ENCODE measurements around the gene TENM4.

TENM4 gene

DNA sequence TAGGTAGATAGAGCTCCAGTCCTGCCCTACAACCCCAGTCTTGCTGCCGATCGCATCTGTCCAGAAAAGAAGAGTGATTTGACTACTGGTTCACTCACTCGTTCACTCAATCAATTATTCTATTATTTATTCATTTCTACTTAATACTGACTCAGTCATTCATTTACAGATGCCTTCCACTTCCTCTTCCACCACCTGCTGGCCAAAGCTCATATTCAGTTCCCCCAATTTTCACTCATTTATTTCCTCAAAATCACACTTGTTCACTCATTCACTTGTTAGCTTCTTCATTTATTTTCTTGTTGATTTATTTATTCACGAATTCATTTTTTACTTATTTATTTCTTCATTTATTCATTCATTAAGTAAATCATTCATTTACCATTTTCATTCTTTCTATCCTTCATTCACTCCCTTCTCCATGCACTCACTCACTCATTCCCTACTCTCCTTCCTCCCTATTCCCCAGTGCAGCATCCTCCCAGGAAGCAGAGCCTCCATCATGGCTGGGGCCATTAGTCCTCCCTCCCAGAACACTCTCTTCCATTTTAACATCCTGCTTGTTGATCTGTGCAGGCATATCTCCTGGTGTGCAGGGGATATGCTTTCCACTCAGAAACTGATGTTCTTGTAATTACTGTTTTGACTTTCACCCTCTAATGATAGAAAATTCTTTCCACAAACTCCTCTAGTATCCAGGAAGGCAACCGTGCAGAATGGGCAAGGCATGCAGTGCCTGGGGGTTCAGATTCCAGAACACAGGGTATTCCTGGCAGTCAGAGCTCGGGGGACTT lies 281.0 kb downstream of the TENM4 start:
- no peak for DNase-seq

DNA sequence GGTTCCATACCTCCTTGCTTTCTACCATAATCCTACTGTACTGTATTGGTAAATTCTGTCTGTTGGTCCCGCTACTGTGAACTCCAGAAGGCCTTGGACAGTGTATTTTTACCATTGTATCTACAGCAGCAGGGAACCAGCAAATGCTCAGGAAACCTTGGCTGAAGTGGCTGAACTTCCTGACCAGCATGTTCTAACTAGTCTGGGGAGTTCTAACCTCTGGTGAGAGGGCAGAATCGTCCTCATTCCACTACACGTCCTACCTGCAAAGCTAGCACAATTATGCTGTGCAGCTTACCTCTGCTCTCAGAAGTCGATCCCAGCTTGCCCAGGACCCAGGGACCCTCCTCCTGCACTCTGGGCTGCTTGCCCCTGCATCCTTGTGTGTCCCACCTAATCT lies 283.1 kb downstream of the TENM4 start:
- no peak for DNase-seq

DNA sequence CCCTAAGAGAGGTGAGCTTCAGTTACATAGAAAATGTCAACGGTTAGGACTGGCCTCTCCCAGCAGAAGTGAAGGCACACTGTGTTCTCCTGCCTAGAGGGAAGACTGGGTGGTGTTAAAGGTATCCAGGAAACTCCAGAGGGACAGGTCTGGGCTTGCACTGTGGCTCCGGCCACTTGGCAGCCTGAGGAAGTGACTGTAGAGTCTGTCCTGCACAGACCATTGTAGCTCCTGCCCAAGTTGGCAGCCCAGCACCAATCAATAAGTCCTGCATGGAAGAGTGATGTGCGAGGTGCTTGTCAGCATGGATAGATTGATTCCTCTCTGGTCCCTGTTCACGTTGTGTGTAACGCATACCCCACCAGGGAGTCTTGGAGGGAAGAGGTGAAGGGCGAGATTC lies 284.8 kb downstream of the TENM4 start:
- DNase-seq = no peak

DNA sequence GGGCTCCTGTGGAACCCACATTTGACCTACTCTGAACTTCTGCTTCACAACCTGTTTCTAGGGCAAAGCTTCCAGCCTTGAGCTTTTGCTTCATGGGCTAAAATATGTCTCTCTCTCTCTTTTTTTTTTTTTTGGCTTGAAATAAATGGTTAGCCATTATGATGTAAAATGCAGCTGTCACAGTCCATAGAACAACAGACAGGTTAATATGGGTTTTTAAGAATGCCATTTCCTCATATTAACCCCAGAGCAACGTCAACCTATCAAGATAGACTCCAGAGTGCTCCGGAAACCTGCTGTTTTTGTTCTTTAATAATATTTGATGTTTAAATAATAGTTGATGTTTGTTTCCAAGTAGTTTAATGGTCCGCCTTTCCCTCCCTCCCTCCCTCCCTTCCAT lies 285.6 kb downstream of the TENM4 start:
- no peak for DNase-seq

DNA sequence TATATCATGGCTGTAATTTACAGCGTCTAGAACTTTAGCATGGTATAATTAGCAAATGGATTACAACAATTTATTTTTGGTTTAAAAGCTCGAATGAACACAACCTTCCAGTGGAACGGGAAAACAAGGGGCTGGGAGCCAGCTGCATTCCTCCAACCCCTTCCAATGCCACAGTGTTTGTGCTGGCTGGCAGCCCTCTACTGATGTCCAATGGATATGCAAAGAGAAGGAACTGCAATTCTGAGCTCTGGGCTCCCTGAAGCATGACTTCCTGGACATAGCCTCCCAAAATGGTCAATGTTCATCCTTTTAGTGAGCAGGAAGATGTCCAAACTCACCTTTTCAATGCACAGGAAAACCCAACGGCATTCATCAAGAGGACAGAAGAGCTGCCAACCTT lies 288.3 kb downstream of the TENM4 start:
- no peak for DNase-seq

DNA sequence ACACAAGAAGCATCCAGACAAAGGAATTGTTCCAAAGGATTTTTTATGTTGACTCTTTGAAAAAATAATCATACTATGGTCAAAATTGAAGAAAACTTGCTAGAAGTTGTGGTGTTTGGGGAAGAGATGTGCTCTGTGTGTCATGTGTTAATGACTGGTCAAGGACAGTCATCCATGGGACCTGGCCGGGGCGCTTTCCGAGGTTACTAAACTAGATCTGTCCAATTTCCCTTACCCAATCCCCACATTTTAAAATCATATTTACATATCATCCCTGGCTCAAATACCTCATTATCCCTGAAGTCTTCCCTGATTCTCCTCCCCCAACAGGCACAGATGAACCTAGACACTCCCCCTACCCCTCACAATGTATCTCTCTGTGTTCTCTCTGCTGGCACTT lies 289.4 kb downstream of the TENM4 start:
- DNase-seq = no peak

DNA sequence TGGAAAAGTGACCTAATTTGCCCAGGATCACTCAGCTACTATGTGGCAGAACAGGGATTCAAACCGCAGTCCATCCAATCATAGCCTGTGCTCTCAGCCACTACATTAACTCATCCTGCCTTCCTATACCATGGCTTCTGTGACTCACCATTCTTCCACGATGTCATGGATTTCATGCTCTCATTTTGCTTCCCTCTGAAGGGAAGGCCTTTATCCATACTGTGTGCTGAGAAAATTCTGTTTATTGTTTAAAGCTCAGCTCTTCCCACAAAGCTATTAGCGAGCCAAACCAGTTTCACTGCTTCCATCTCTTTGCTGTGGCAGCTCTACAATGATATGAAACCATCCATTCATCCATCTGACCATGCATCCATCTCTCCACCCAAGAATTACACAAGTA lies 289.9 kb downstream of the TENM4 start:
- DNase-seq = no peak

DNA sequence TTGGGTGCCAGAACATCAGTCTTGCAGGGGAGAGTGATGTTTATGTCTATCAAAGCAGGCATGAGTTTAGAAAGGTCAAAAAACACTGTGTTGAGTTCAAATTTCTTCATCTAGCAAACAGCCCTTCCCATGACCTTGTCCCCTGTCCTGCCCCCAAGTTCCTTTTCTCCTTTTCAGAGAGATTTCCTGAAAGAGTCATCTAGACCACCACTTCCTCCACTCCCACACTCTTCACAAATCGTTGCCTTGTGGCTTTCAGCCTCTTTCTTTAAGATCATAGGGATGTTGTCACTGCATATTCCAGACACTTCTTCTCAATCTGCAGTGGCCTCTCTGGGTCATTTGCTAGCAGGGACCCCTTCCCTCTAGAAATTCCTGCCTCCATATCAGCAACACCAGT lies 290.5 kb downstream of the TENM4 start:
- DNase-seq = no peak

DNA sequence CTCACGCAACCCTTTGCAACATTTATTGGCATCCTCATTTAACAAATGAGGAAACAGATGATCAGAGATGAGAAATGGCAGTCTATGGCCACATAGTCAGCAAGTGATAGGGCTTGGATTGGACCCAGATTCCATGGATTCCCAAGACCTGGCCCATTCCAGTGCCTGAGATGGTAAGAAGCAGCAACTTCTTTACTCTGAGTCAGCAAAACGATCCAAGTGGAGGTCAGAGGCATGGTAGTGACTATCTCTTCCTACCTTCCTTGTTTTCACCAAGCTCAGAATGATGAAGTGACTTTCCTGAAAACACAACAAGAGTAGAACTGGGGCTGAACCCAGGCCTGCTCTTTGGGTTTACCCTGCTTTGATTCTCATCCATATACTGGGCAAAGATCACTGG lies 293.1 kb downstream of the TENM4 start:
- DNase-seq = no peak

DNA sequence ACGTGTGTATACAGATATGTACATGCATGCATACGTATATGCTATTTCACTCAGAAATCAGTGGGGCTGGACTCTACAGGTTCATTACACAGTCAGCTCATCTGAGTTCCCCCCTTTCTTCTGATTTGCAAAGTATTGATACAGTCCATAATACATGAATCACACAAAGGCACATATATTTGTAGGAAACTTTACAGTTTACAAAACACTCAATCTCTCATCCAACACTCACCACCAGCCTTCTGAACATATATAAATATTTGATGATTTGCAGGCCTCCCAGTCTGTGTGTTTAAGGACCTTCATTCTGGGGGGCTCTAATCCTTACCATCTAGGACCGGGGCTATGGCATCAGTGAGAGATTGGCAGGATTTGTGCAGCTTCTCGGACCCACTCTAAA lies 293.8 kb downstream of the TENM4 start:
- DNase-seq = no peak

DNA sequence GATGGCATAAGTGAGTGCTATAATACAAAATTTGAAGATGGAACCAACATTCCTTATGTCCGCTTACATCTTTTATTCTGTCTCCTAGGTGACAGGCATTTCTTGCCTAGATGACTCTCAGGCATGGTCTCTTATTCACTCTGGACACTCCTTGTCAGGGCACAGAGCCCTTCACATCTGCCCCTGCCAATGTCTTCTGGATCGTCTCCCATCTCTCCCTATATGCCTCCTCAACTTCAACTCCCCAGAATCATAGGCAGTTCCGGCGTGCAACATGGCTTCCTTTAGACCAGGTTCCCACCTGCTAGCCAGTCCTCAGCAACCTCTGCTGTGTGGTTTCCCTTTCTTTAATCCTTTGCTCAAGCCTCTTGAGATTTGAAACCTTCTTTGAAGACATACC lies 300.9 kb downstream of the TENM4 start:
- DNase-seq = no peak

DNA sequence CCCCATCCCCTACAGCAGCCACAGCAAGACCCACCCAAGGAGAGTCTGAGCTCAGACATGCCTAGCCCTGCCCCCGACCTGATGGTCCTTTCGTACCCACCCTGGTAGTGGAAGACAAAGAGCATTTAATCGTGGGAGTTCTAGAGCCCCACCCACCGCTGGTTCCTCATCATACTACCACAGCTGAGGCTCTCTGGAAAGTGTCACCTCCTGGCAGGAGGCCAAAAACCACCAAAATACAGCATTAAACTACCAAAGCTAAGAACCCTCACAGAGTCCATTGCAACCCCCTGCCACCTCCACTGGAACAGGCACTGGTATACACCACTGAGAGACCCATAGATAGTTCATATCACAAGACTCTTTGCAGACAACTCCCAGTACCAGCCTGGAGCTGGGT lies 311.1 kb downstream of the TENM4 start:
- DNase-seq = no peak

DNA sequence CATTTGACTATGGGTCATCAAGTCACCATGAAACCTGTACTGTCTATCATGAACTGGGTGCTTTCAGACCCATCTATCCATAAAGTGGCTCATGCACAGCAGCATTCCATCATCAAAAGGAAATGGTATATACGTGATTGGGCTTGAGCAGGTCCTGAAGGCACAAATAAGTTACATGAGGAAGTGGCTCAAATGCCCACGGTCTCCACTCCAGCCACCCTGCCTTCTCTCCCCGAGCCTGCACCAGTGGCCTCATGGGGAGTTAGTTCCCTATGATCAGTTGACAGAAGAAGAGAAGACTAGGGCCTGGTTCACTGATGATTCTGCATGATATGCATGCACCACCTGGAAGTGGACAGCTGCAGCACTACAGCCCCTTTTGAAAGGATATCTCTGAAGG lies 312.5 kb downstream of the TENM4 start:
- no peak for DNase-seq

DNA sequence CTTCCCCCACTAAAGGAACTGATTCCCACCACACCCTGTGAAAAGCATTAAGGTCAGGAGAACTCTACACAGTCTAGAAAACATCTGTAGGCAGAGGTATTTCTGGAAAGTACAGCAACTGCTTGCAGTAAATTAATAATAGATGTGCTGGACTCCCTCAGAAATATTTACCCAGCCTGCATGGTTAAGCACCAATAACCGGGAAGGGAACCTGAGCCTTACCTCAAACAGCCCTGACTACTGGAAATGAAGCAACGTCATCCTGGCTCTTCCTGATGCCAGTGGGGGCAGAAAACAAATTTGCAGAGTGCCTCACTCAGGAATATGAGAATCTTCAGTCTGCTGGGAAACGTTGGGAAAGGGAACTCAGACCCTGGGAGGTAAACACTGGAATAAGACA lies 318.1 kb downstream of the TENM4 start:
- no peak for DNase-seq

DNA sequence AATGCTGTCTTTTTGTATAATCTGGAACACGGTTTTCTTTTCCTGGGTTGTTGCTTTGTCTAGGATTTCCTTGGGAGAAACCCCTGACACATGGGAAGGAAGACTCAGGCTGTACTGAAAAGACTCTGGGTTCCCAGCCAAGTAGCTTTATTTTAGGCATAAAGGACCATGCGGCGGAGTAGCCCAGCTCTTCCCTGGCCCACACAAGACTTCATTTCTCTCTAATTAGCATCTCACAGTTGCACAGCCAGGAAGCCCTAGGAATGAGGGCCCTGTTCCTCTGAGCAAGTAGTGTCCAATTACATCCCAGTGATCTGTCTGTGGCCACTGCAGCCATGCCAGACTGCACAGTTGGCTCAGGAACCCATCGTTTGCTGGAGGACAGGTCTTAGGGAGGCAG lies 319.5 kb downstream of the TENM4 start:
- no peak for DNase-seq

DNA sequence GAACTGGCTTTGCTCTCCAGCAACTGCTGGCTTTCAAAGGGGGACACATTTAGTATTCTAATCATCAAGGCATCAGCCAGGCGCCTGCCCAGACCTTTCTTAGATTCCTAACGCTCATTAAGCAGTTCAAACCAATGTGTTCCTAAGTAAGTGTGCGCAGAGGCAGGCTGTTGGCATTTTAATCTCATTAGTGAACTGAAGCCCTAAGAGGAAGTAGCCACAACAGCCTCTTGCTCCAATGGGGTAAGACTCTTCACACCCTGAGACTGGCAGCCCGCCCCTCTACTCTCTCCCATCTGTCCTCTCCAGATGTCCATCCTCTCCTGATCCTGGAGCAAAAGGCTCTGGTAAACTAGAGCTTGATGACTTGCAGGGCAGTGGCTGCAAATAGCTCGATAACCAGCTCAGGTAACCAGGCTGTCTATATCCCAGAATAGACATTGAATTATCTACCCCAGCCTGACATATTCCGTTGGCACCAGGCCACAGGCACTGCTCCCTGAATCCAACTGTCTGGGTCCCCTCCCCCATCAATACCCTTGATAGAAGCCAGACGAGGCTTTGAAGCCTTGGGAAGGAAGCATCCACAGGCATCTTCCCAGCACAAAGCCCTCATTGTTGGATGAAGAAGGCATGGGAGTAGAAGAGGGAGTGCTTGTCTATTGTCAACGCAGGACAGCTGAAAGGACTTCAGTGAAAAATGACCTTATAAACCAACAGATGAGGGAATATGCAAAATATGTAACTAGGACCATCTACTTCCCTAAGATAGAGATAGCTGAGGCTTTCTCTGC lies 321.1 kb downstream of the TENM4 start:
- DNase-seq = no peak

DNA sequence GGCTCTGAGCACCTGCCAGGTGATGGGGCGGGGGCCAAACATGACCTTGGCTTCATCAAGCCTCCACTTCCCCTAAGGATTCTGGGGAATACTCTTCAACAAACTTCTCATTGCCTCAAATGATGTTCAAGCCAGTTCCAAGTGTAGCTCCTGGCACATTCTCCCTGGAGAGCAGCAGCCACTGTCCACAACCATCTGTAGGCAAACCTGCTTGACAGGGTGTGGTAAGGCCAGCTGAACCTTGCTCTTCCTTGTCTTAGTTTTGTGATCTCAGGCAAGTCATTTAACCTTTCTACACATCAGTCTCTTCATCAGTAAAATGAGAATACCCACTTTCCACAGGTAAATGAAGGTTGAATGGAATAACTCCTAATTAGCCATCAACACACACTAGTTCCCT lies 323.3 kb downstream of the TENM4 start:
- no peak for DNase-seq

DNA sequence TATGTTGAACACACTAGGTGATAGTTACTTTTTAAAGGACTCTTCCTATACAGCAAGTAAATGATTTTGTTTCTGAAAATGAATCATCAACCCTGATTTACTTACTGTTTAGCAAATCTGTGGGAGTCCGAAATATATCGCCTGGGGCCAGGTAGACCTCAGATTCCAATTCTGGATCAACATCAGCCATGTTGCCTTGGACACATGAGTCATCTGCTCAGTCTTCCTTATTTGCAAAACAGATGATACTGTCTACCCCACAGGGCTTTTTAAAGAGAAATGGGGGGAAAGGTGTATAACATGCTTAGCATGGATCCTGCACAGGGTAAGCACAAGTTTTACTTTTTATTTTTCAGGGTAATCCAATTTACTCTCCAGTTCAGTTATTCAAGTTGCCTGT lies 324.2 kb downstream of the TENM4 start:
- DNase-seq = no peak

DNA sequence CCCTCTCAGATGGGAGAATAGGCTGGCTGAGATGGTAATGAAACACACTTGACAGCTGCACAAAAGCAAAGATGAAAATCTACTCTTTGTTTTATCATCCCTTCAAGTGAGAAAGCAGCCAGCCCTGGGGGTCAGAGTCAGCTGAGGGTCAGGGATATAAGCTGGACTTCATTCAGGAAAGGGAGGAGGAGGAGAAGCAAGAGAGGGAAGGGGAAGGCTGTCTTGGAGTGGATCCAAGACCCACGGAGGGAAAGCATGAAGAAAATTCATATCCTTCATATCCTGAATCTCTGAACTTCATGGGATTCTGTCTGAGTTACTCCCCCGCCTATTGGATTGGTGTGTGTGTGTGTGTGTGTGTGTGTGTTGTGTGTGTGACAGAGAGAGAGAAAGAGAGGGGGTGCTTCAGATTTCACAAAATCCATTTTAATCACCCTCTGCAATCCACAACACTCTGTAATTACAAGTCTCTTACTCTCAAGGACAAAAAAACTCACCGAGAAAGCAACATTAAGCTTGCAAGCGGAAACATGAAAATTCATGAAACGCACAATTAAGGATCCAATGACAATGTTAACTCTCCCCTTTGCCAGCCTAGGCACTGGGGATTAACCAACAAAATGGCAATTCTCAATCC lies 327.7 kb downstream of the TENM4 start:
- DNase-seq = no peak

DNA sequence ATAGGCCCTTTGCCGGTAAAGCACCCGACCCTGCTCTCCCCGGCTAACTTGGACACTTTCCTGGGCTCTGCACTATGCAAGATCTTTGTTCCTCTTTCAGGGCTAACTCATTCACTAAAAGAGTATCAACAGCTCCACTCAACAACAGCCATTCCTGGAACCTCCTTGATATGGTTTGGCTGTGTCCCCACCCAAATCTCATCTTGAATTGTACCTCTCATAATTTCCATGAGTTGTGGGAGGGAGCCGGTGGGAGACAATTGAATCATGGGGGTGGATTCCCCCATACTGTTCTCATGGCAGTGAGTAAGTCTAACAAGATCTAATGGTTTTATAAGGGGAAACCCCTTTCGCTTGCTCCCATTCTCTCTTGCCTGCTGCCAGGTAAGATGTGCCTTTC lies 330.0 kb downstream of the TENM4 start:
- no peak for DNase-seq

DNA sequence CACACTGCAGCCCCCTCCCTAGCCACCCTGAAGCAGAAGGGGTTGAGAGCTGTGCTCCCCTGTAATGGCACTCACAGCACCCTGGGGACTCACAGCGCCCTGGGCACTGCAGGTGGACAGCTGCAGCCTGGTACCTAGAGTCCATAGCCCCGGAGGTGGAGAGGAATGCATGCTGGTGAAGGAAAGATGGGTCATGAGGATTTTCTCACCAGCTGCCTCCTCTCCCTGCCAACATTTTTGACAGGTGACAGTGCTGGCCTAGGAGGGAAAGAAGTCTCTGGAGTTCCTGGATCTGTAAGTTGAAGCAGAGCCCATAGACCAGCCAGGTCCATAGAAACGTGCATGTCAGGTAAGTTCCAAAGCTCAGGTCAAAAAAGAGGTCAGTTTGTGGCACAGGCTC lies 330.5 kb downstream of the TENM4 start:
- no peak for DNase-seq

DNA sequence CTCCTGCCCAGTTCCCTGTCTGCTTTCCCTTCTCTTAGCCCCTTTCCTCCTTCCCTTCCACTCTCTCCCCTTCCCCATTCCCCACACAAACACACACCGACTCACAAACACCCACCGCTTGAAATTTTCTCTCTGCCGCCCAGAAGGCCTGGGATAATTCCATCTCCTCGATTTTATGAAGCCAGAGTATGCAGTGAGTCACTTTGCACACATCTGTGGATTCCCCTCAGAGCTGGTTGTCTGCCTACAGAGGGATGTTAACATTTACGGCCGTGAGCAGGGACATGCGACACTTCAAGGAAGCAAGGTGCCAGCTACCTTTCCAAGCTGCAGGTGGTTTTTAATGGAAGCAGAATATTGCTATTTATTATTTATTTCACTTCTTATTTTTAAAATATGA lies 332.0 kb downstream of the TENM4 start:
- DNase-seq = no peak

DNA sequence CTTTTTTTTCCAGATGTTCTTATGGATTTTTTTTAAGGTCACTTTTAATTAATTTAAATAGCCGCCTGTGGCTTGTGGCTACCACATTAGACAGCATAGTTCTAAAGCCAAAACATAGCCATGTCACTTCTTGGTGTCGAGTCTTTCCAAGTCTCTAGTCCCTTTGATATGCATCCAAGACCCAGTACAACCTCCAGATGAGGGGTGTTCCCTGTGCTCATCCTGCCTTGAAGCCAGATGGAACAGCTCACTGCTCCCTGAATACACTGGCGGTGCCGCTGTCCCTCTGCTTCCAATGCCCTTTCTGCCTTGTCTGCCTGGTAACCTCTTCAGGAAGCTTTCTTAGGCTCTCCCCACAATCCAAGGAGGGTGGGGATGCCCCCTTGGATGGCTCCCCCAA lies 338.0 kb downstream of the TENM4 start:
- DNase-seq = no peak

DNA sequence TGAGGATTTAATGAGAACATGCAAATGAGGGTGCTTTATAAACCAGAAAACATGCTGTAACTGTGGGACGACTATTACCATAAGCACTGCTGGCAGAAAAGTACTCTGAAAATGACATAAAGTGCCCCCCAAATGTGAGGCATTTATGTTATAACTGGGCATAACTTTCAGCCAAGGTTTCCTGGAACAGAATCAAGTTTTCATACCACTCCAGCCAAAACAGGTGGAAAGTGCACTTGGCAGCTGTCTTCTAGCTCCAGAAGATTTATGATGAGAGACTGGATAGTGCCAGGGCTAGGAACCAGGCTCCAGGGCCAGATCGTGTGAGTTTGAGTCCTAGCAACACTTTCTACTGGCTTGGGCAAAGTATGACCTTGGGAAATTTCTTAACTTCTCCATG lies 339.2 kb downstream of the TENM4 start:
- no peak for DNase-seq
